Measurements from ENCODE around the gene CDK12.

Gene CDK12

GRCh38 chr17:39556423-39556822 lies 95.1 kb downstream of the CDK12 start:
- no peak overlapping the region for H3K27ac ChIP-seq (ENCODE audit: low read depth, low read length)
- H3K27me3 ChIP-seq (ENCODE audit: control insufficient read depth, low read length): no peaks in the 10 kb centered on the region
- TF ChIP-seq CTCF (IDR thresholded peaks at IDR 0.05; ENCODE audit: low read depth, low read length, poor library complexity, severe bottlenecking): no peak
- no peak for TF ChIP-seq EZH2phosphoT487 (IDR thresholded peaks at IDR 0.05; ENCODE audit: borderline replicate concordance, low read length)
- no peaks in the 10 kb centered on the region for H3K79me2 ChIP-seq (ENCODE audit: control insufficient read depth, low read length)
- no peak overlapping the region for H3K4me3 ChIP-seq (ENCODE audit: low read length)
- no peaks in the 10 kb centered on the region for H3F3A ChIP-seq (ENCODE audit: control insufficient read depth, insufficient read depth)
- peaks cover 4% of the 10 kb centered on the region; the same call in 1 of the 2 replicates for H3K36me3 ChIP-seq (ENCODE audit: control insufficient read depth, low read length)
- H3K4me1 ChIP-seq (ENCODE audit: control insufficient read depth, low read length): no peaks in the 10 kb centered on the region
- H4K20me1 ChIP-seq (ENCODE audit: control insufficient read depth, insufficient read depth, low read depth, low read length): no peaks in the 10 kb centered on the region
- no peaks in the 10 kb centered on the region for H3K9me3 ChIP-seq (ENCODE audit: control insufficient read depth, insufficient read depth, low read length)
- H3K9me2 ChIP-seq (replicated peaks; ENCODE audit: control insufficient read depth, low read length): no peaks in the 10 kb centered on the region
- no peak overlapping the region for H3K4me2 ChIP-seq (ENCODE audit: low read length)

GRCh38 chr17:39562395-39562794 lies 101.1 kb downstream of the CDK12 start:
- no peaks in the 10 kb centered on the region for H3K4me1 ChIP-seq (ENCODE audit: control insufficient read depth, low read length)
- H4K20me1 ChIP-seq (ENCODE audit: control insufficient read depth, insufficient read depth, low read depth, low read length): no peaks in the 10 kb centered on the region
- no peaks in the 10 kb centered on the region for H3F3A ChIP-seq (ENCODE audit: control insufficient read depth, insufficient read depth)
- TF ChIP-seq EZH2phosphoT487 (IDR thresholded peaks at IDR 0.05; ENCODE audit: borderline replicate concordance, low read length): no peak
- TF ChIP-seq CTCF (IDR thresholded peaks at IDR 0.05; ENCODE audit: low read depth, low read length, poor library complexity, severe bottlenecking): no peak
- H3K79me2 ChIP-seq (ENCODE audit: control insufficient read depth, low read length): no peaks in the 10 kb centered on the region
- H3K9me3 ChIP-seq (ENCODE audit: control insufficient read depth, insufficient read depth, low read length): no peaks in the 10 kb centered on the region
- H3K4me3 ChIP-seq (ENCODE audit: low read length): no peak overlapping the region
- no peaks in the 10 kb centered on the region for H3K27me3 ChIP-seq (ENCODE audit: control insufficient read depth, low read length)
- H3K9me2 ChIP-seq (replicated peaks; ENCODE audit: control insufficient read depth, low read length): no peaks in the 10 kb centered on the region
- H3K27ac ChIP-seq (ENCODE audit: low read depth, low read length): no peak overlapping the region
- H3K4me2 ChIP-seq (ENCODE audit: low read length): no peak overlapping the region
- no peaks in the 10 kb centered on the region for H3K36me3 ChIP-seq (ENCODE audit: control insufficient read depth, low read length)

DNA sequence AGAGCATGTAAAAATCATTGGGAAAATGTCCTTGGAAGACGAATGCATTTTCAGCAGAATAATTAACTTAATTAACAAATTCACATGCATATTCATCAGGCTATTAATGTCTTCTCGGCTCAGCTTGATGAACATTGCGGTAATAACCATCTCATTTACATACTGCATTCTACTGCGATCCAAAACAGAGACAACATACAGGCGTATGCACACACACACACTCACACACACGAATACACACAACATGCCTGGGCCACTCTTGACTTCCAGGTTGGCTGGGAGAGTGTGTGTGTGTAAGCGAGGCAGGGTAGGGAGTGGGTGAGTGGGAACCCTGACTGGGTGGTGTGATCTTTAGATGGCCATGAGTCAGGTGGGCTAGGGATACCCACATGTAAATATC lies 101.7 kb downstream of the CDK12 start:
- TF ChIP-seq CTCF (IDR thresholded peaks at IDR 0.05; ENCODE audit: low read depth, low read length, poor library complexity, severe bottlenecking) (no peak), EZH2phosphoT487 (IDR thresholded peaks at IDR 0.05; ENCODE audit: borderline replicate concordance, low read length) (no peak)
- Histone ChIP-seq H3K4me2 (ENCODE audit: low read length) (no peak overlapping the region), H3K9me2 (replicated peaks; ENCODE audit: control insufficient read depth, low read length) (no peaks in the 10 kb centered on the region)

DNA sequence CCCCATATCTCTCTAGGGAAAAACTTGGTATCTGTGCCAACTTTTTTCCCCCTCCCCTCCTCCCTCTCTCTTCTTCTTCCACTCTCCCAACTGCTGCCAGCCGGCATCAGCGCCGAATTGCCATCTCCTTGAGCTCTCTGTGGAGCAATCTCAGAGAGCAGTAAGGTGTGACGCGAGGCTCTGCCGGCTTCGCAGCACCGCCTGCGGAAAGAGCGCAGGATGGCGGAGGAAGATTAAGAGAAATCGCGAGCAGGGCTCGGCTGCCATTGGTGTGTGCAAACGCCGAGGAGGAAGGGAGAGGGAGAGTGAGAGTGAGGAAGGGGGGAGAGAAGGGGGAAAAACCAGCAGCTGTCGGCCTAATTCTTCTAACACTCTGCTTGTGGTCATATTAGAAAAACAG lies 102.2 kb downstream of the CDK12 start:
- TF ChIP-seq CTCF (IDR thresholded peaks at IDR 0.05; ENCODE audit: low read depth, low read length, poor library complexity, severe bottlenecking): no peak
- no peak for TF ChIP-seq EZH2phosphoT487 (IDR thresholded peaks at IDR 0.05; ENCODE audit: borderline replicate concordance, low read length)
- no peaks in the 10 kb centered on the region for H3K36me3 ChIP-seq (ENCODE audit: control insufficient read depth, low read length)
- H3K4me1 ChIP-seq (ENCODE audit: control insufficient read depth, low read length): no peaks in the 10 kb centered on the region
- no peaks in the 10 kb centered on the region for H3K9me3 ChIP-seq (ENCODE audit: control insufficient read depth, insufficient read depth, low read length)
- no peak overlapping the region for H3K4me3 ChIP-seq (ENCODE audit: low read length)
- no peak overlapping the region for H3K4me2 ChIP-seq (ENCODE audit: low read length)
- no peaks in the 10 kb centered on the region for H4K20me1 ChIP-seq (ENCODE audit: control insufficient read depth, insufficient read depth, low read depth, low read length)
- H3F3A ChIP-seq (ENCODE audit: control insufficient read depth, insufficient read depth): no peaks in the 10 kb centered on the region
- H3K27me3 ChIP-seq (ENCODE audit: control insufficient read depth, low read length): no peaks in the 10 kb centered on the region
- H3K27ac ChIP-seq (ENCODE audit: low read depth, low read length): no peak overlapping the region
- no peaks in the 10 kb centered on the region for H3K79me2 ChIP-seq (ENCODE audit: control insufficient read depth, low read length)
- H3K9me2 ChIP-seq (replicated peaks; ENCODE audit: control insufficient read depth, low read length): no peaks in the 10 kb centered on the region

More for the DNA sequence above, 101.7 kb downstream of the CDK12 start:
- no peaks in the 10 kb centered on the region for H3K79me2 ChIP-seq (ENCODE audit: control insufficient read depth, low read length)
- H3K4me3 ChIP-seq (ENCODE audit: low read length): no peak overlapping the region
- no peaks in the 10 kb centered on the region for H3K27me3 ChIP-seq (ENCODE audit: control insufficient read depth, low read length)
- H3K9me3 ChIP-seq (ENCODE audit: control insufficient read depth, insufficient read depth, low read length): no peaks in the 10 kb centered on the region
- no peak overlapping the region for H3K27ac ChIP-seq (ENCODE audit: low read depth, low read length)
- no peaks in the 10 kb centered on the region for H4K20me1 ChIP-seq (ENCODE audit: control insufficient read depth, insufficient read depth, low read depth, low read length)
- no peaks in the 10 kb centered on the region for H3K4me1 ChIP-seq (ENCODE audit: control insufficient read depth, low read length)
- H3F3A ChIP-seq (ENCODE audit: control insufficient read depth, insufficient read depth): no peaks in the 10 kb centered on the region
- no peaks in the 10 kb centered on the region for H3K36me3 ChIP-seq (ENCODE audit: control insufficient read depth, low read length)
